Activated T-helper 17 cell treated with anti-CD3 and anti-CD28 coated beads, Interleukin-2, amount 50 U/mL, for 72 hours (primary cell): Measurements from ENCODE around the gene KCNJ13. TPM values are rescaled to one million over a fixed set of nuclear protein-coding genes. Genes with fewer than 3 reads are reported as not detected.
"Not testable (repeated sequence)": the region's sequence is repeated elsewhere in the genome, so short reads cannot be mapped to it uniquely, and the experiment has no call there.

Source experiments
- ATAC-seq: fragments of 150-1000 bp; cut with Tn5 transposase; replicated peaks from 2 replicates; pipeline ENCODE4 v1.10.0; 2021; ENCODE audit warnings: mild to moderate bottlenecking, moderate library complexity
- H3K27ac Mint-ChIP-seq: one replicate; pipeline ENCODE4 v1.8.0; 2022; ENCODE audit warnings: mixed read lengths
- H3K27me3 Mint-ChIP-seq: one replicate; pipeline ENCODE4 v1.8.0; 2022; ENCODE audit warnings: mixed read lengths
- H3K36me3 Mint-ChIP-seq: one replicate; pipeline ENCODE4 v1.8.0; 2022; ENCODE audit warnings: low read depth, mild to moderate bottlenecking, mixed read lengths
- H3K4me1 Mint-ChIP-seq: one replicate; pipeline ENCODE4 v1.8.0; 2022; ENCODE audit warnings: mixed read lengths
- H3K4me3 Mint-ChIP-seq: one replicate; pipeline ENCODE4 v1.8.0; 2022; ENCODE audit warnings: mild to moderate bottlenecking, mixed read lengths
- H3K9me3 Mint-ChIP-seq: one replicate; pipeline ENCODE4 v1.8.0; 2022; ENCODE audit warnings: mixed read lengths
- total RNA-seq, 2 donors: library from RNA; stranded (reverse); gene quantifications; one replicate each; pipeline ENCODE4 v1.2.3, GENCODE V29; 2022

The KCNJ13 gene
- total RNA-seq, 2 donors from 2014 or later: not detected

DNA sequence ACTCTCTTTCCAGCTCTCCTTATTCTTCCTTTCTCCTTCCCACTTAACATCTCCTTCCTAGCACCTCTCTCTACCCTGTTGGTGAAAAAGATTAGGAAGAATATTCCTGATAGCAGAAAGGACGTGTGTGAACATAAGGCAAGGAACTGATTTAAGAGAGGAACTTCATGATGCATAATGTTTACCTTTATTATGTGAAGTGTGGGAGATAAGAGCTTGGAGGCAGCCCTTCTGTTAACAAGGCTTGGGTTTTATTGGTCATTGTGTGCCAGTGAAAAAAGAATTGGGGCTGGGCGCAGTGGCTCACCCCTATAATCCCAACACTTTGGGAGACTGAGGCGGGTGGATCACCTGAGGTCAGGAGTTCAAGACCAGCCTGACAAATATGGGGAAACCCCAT lies 34.4 kb downstream of the KCNJ13 start:
- Mint-ChIP-seq H3K4me1 (peaks cover 4% of the 10 kb centered on the region), H3K27ac (no peak overlapping the region), H3K4me3 (no peak overlapping the region), H3K36me3 (peaks cover 44% of the 10 kb centered on the region), H3K27me3 (no peaks in the 10 kb centered on the region), H3K9me3 (no peaks in the 10 kb centered on the region)
- ATAC-seq: no peak

DNA sequence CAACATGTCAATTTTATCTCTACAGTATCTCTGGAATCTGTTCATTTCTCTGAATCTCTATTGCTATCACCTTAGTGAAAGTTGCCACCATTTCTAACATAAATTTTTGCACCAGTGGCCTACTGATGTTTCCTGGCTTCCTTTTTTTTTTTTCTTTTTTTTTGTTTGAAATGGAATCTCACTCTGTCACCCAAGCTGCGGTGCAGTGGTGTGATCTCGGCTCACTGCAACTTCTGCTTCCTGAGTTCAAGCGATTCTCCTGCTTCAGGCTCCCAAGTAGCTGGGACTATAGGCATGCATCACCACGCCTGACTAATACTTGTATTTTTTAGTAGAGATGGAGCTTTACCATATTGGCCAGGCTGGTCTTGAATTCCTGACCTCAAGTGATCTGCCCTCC lies 35.1 kb downstream of the KCNJ13 start:
- Mint-ChIP-seq H3K27ac (no peak overlapping the region), H3K4me3 (no peak overlapping the region), H3K36me3 (peaks cover 49% of the 10 kb centered on the region), H3K9me3 (no peaks in the 10 kb centered on the region), H3K27me3 (no peaks in the 10 kb centered on the region), H3K4me1 (peaks cover 4% of the 10 kb centered on the region)
- ATAC-seq: no peak

DNA sequence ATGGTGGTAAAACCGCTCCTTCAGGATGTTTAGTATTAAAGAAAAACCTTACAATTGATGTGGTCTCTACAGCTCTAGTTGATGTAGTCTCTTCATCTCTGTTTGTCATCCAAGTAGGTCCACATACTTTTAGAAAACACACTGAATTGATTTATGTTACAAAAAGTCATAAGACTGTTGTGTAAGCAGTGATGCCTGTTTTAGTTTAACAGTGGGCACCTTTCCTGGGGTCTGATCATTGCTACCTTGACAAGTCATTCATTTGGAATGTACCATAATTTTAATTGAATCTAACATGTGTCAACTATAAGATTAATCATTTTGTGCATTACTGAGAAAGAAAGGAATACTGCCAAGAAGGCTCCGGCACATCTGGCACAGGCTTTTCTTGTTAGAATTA lies 44.9 kb downstream of the KCNJ13 start:
- Mint-ChIP-seq H3K27me3 (no peaks in the 10 kb centered on the region), H3K9me3 (no peaks in the 10 kb centered on the region), H3K4me1 (no peaks in the 10 kb centered on the region), H3K4me3 (no peak overlapping the region), H3K27ac (no peak overlapping the region), H3K36me3 (peaks cover 88% of the 10 kb centered on the region)
- ATAC-seq: no peak

DNA sequence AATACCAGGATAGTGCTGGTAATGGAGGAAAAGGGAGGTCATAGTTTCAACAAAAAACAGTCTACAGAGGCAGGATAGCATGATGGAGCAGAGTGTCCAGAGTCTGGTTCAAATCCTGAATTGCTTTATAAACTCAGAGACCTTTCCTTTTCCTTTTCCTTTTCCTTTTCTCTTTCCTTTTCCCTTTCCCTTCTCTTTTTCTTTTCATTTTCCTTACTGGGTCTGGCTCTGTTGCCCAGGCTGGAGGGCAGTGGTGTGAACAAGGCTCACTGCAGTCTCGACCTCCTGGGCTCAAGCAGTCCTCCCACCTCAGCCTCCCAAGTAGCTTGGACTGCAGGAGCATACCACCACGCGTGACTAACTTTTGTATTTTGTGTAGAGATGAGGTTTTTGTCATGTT lies 47.6 kb downstream of the KCNJ13 start:
- Mint-ChIP-seq H3K27me3 (no peaks in the 10 kb centered on the region), H3K9me3 (no peaks in the 10 kb centered on the region), H3K4me3 (no peak overlapping the region), H3K27ac (peak overlapping the region; percentile 67), H3K4me1 (no peaks in the 10 kb centered on the region), H3K36me3 (peaks cover 92% of the 10 kb centered on the region)
- no peak for ATAC-seq

DNA sequence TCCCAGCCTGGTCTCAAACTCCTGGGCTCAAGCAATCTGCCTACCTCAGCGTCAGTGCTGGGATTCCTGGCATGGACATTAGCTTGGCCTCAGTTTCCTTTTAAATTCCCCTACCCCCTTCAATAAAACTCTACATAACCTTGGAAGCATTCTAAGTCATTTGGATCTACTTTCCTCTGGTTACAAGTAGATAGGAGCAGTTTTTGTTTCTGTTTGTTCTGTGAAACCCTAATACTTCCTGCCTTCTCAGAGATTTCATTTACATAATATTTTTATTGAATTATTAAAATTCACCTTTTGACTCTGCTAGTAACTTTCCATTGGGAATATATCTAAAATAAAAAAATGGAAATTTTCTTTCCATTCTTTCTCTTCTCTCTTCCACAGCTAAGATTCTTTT lies 53.3 kb downstream of the KCNJ13 start:
- Mint-ChIP-seq H3K4me1 (peaks cover 20% of the 10 kb centered on the region), H3K36me3 (peaks cover 92% of the 10 kb centered on the region), H3K9me3 (no peaks in the 10 kb centered on the region), H3K4me3 (no peak overlapping the region), H3K27ac (no peak overlapping the region), H3K27me3 (no peaks in the 10 kb centered on the region)
- no peak for ATAC-seq

DNA sequence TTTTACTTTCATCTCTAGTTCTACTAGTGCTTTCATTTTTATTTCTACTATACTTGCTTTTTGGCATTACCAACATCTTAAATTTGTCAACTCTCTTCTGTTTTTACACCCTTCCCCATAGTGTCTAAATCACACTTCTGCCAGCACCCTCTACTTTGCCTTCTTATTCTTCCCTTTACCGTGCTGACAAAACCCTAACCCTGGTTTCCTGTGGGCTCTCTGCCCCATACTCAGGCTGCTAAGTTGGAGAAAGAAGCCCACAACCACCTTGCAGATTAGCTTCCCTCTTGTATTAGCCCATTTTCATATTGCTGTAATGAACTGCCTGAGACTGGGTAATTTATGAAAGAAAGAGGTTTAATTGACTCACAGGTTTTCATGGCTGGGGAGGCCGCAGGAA lies 54.5 kb downstream of the KCNJ13 start:
- Mint-ChIP-seq H3K9me3 (no peaks in the 10 kb centered on the region), H3K27ac (peak overlapping the region; percentile 67), H3K4me3 (no peak overlapping the region), H3K27me3 (no peaks in the 10 kb centered on the region), H3K4me1 (peaks cover 25% of the 10 kb centered on the region), H3K36me3 (peaks cover 91% of the 10 kb centered on the region)
- no peak for ATAC-seq

DNA sequence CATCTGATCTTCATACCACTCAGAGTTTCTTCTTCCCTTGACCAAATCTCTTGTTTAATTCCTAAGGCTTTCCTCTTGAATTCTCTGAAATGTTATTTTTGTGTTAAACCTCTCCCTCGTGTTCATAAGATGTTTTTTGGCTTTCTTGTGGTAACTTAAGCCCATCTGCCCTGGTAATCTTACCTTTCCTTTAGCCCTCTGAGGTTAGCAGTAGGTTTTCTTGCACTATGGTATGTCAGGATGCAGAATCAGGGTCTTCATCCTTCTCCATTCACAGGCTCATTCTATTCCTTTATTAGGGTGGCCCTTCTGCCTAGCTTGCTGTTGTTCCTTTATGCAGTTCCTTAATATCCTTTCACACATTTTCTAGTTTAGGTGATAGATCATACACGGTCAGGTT lies 55.1 kb downstream of the KCNJ13 start:
- Mint-ChIP-seq H3K27ac (peak overlapping the region; percentile 67), H3K27me3 (no peaks in the 10 kb centered on the region), H3K4me3 (no peak overlapping the region), H3K36me3 (peaks cover 91% of the 10 kb centered on the region), H3K4me1 (peaks cover 25% of the 10 kb centered on the region), H3K9me3 (no peaks in the 10 kb centered on the region)
- no peak for ATAC-seq

DNA sequence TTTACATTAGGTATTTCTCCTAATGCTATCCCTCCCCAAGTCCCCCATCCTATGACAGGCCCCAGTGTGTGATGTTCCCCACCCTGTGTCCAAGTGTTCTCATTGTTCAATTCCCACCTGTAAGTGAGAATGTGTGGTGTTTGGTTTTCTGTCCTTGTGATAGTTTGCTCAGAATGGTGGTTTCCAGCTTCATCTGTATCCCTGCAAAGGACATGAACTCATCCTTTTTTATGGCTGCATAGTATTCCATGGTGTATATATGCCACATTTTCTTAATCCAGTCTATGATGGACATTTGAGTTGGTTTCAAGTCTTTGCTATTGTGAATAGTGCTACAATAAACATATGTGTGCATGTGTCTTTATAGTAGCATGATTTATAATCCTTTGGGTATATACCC lies 56.3 kb downstream of the KCNJ13 start:
- peaks cover 27% of the 10 kb centered on the region for H3K4me1 Mint-ChIP-seq
- H3K36me3 Mint-ChIP-seq: peaks cover 92% of the 10 kb centered on the region
- not testable (repeated sequence) for H3K27me3 Mint-ChIP-seq, ATAC-seq, H3K4me3 Mint-ChIP-seq, H3K9me3 Mint-ChIP-seq, H3K27ac Mint-ChIP-seq

Other genes with a start within 250 kb of the KCNJ13 start
- gene CHRNG, start 236.9 kb downstream of the KCNJ13 start, total RNA-seq: not detected
- gene TIGD1, start 226.0 kb downstream of the KCNJ13 start, total RNA-seq: 1 to 10 TPM; 6.0 to 7.7 TPM
- gene EIF4E2, start 225.9 kb downstream of the KCNJ13 start, total RNA-seq: 10 to 100 TPM; 44.3 to 65.7 TPM
- gene EFHD1, start 143.0 kb downstream of the KCNJ13 start, total RNA-seq: 1 to 10 TPM in 1 of 2 donors, under 1 TPM in 1; 0.71 to 1.1 TPM
- 10 to 100 TPM; 59.7 to 71.9 TPM for gene GIGYF2, start 79.2 kb downstream of the KCNJ13 start, total RNA-seq
- gene SNORC, start 93.7 kb upstream of the KCNJ13 start, total RNA-seq: 1 to 10 TPM; 2.0 to 3.1 TPM
- gene NGEF, start 236.7 kb upstream of the KCNJ13 start, total RNA-seq: 1 to 10 TPM in 1 of 2 donors, not detected in 1; 1.0 TPM